Hair follicular keratinocyte (primary cell): ENCODE data around the gene PRSS50. TPM values are rescaled to one million over a fixed set of nuclear protein-coding genes. Genes with fewer than 3 reads are reported as not detected.

Experiments used
- total RNA-seq: library from RNA; depleted of rRNA; stranded (reverse); fragments of >200 nt; gene quantifications from 2 replicates; pipeline ENCODE4 v1.2.3, GENCODE V29; 2015

The PRSS50 gene
- total RNA-seq = not detected in 2 replicates

GRCh38 chr3:46717447-46718231 lies at the start of gene PRSS50:
PRSS50 (minus strand) TSS chr3:46717869; CDS start chr3:46717824, 45 bp downstream.

GRCh38 chr3:46701181-46701939 lies 16.3 kb downstream of the PRSS50 start, which contains the start of gene TMIE:
TMIE (plus strand) TSS chr3:46701392; CDS start chr3:46701488, 96 bp downstream.

GRCh38 chr3:46693038-46693891 lies 24.4 kb downstream of the PRSS50 start, which contains the start of gene ALS2CL:
ALS2CL (minus strand) TSS chr3:46693679; CDS start chr3:46689440, 4,239 bp downstream.

Other genes starting within 250 kb of the PRSS50 start
- gene RTP3, start 219.9 kb downstream of the PRSS50 start, total RNA-seq = not detected in 2 replicates
- gene LRRC2, start 151.6 kb downstream of the PRSS50 start, total RNA-seq = under 0.01 and 0.08 TPM in 2 replicates
- not detected in 2 replicates for gene FAM240A, start 105.3 kb downstream of the PRSS50 start, total RNA-seq
- gene ALS2CL, start 24.2 kb downstream of the PRSS50 start, total RNA-seq = 41.9 and 89.0 TPM in 2 replicates
- 0.38 TPM in 1 of 2 replicates, not detected in the other for gene TMIE, start 16.5 kb downstream of the PRSS50 start, total RNA-seq
- not detected in 2 replicates for gene MYL3, start 145.6 kb upstream of the PRSS50 start, total RNA-seq
- gene PTH1R, start 159.9 kb upstream of the PRSS50 start, total RNA-seq = not detected in 2 replicates